ENCODE measurements around the gene RSRC1. TPM values are rescaled to one million over a fixed set of nuclear protein-coding genes. Genes with fewer than 3 reads are reported as not detected.
"Not testable (repeated sequence)": the region's sequence is repeated elsewhere in the genome, so short reads cannot be mapped to it uniquely, and the experiment has no call there.

Gene RSRC1
- total and polyA plus RNA-seq, 10 donors = 7.2 to 56.5 (median 33.1) TPM

GRCh38 chr3:158508481-158508880 is 398.6 kb downstream of the RSRC1 start:
- no peaks in the 10 kb centered on the region for H3K36me3 ChIP-seq
- DNase-seq = no peak
- no peaks in the 10 kb centered on the region for H3K4me1 ChIP-seq
- peaks cover 0 to 25% (median 5%) of the 10 kb centered on the region in 8 donors for H3K9me3 ChIP-seq
- no peaks in the 10 kb centered on the region for H3K27me3 ChIP-seq (replicated peaks in 1 of 7)
- intact Hi-C loops (cut with DNase I; ENCODE audit: low total_unique reads) = no loop called here
- 86 to 91% (median 89%) methylated on average over 7 of the region's 7 CpGs for WGBS, 5 donors
- H3K27ac ChIP-seq = no peak overlapping the region
- no peak for TF ChIP-seq POLR2A (IDR thresholded peaks at IDR 0.05)
- no peak for TF ChIP-seq POLR2AphosphoS5 (IDR thresholded peaks at IDR 0.05)
- TF ChIP-seq CTCF (IDR thresholded peaks at IDR 0.05 in 8 of 11, conservative IDR thresholded peaks at IDR 0.05 in 3 of 11) = no peak
- H3K4me3 ChIP-seq = no peak overlapping the region

DNA sequence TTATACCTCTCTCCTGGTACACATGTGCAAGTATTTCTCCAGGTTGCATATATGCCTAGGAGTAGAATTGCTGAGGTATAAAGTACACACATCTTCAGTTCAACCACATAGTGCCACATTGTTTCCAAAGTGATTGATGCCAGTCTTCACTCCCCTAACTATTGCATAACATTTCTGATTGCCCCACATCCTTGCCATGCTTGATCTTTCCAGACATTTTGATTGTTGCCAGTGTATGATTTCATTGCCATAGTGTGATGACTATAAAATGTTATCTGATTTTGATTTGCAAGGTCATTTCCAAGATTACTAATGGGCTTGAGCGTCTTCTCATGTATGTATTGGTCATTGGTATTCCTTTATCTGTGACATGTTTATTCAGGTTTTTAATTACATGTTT is 400.0 kb downstream of the RSRC1 start:
- Histone ChIP-seq H3K4me1 (no peaks in the 10 kb centered on the region), H3K9me3 (peaks cover 0 to 37% (median 18%) of the 10 kb centered on the region in 8 donors), H3K27ac (no peak overlapping the region), H3K36me3 (no peaks in the 10 kb centered on the region), H3K4me3 (no peak overlapping the region), H3K27me3 (replicated peaks in 1 of 7) (no peaks in the 10 kb centered on the region)
- WGBS, 5 donors = 84 to 97% (median 90%) methylated on average over 1 of the region's 1 CpG
- intact Hi-C loops (cut with DNase I; ENCODE audit: low total_unique reads) = no loop called here
- TF ChIP-seq POLR2A (IDR thresholded peaks at IDR 0.05) (no peak), POLR2AphosphoS5 (IDR thresholded peaks at IDR 0.05) (no peak), CTCF (IDR thresholded peaks at IDR 0.05 in 8 of 11, conservative IDR thresholded peaks at IDR 0.05 in 3 of 11) (no peak)
- no peak for DNase-seq

- H3K27ac ChIP-seq; H3K36me3 ChIP-seq; H3K4me3 ChIP-seq; intact Hi-C loops (cut with DNase I; ENCODE audit: low total_unique reads); H3K27me3 ChIP-seq (replicated peaks in 1 of 7); H3K4me1 ChIP-seq: not testable (repeated sequence)
- peaks cover 0 to 31% (median 22%) of the 10 kb centered on the region in 8 donors for H3K9me3 ChIP-seq
- DNase-seq = peak; percentile 29
- WGBS, 5 donors = 93 to 97% (median 95%) methylated on average over 19 to 22 of the region's 22 CpGs
Observed at GRCh38 chr3:158516729-158517128, 406.8 kb downstream of the RSRC1 start.

GRCh38 chr3:158519776-158520175 is 409.9 kb downstream of the RSRC1 start:
- no peaks in the 10 kb centered on the region for H3K4me1 ChIP-seq
- H3K27ac ChIP-seq = no peak overlapping the region
- DNase-seq = no peak
- peaks cover 0 to 13% (median 8%) of the 10 kb centered on the region in 8 donors for H3K9me3 ChIP-seq
- H3K36me3 ChIP-seq = no peaks in the 10 kb centered on the region
- TF ChIP-seq POLR2AphosphoS5 (IDR thresholded peaks at IDR 0.05) (no peak), POLR2A (IDR thresholded peaks at IDR 0.05) (no peak), CTCF (IDR thresholded peaks at IDR 0.05 in 8 of 11, conservative IDR thresholded peaks at IDR 0.05 in 3 of 11) (no peak)
- WGBS, 5 donors = 47 to 62% (median 56%) methylated on average over 1 of the region's 1 CpG
- intact Hi-C loops (cut with DNase I; ENCODE audit: low total_unique reads) = no loop called here
- H3K4me3 ChIP-seq = no peak overlapping the region
- no peaks in the 10 kb centered on the region for H3K27me3 ChIP-seq (replicated peaks in 1 of 7)

DNA sequence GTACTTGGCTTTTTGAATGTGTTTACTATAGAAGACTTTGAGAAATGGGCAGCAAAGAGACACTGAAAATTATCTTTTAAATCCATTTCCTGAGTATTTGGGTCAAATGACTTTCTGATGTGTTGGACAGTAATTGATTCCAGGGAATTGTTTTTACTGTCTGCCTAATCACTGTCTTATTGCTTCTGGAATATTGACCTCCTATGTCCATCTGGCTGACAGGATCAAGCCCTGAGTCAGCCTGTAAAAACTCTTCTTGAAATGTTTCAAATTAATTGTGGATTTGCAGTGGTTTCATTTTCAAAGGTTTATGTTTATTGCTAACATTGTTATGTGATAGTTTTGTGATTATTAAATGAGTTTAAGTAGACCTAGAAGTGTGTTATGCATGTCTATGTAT is 410.5 kb downstream of the RSRC1 start:
- intact Hi-C loops (cut with DNase I; ENCODE audit: low total_unique reads) = no loop called here
- no peaks in the 10 kb centered on the region for H3K4me1 ChIP-seq
- H3K36me3 ChIP-seq = no peaks in the 10 kb centered on the region
- H3K4me3 ChIP-seq = no peak overlapping the region
- TF ChIP-seq POLR2A (IDR thresholded peaks at IDR 0.05) (no peak), POLR2AphosphoS5 (IDR thresholded peaks at IDR 0.05) (no peak), CTCF (IDR thresholded peaks at IDR 0.05 in 8 of 11, conservative IDR thresholded peaks at IDR 0.05 in 3 of 11) (no peak)
- peaks cover 0 to 13% (median 7%) of the 10 kb centered on the region in 8 donors for H3K9me3 ChIP-seq
- H3K27ac ChIP-seq = no peak overlapping the region
- no peaks in the 10 kb centered on the region for H3K27me3 ChIP-seq (replicated peaks in 1 of 7)
- no peak for DNase-seq

All from spleen (tissue), 11 donors.